GM12878 (cell line): ENCODE results near the gene ASH1L. TPM values are rescaled to one million over a fixed set of nuclear protein-coding genes. Genes with fewer than 3 reads are reported as not detected.

Experiments used
- ATF7 ChIP-seq: fragments of 450-650 bp; IDR thresholded peaks from 2 replicates; pipeline ENCODE4 v1.6.1; 2016; ENCODE audit warnings: low read depth, mild to moderate bottlenecking
- BRCA1 ChIP-seq: IDR thresholded peaks from 2 replicates; pipeline ENCODE4 v1.6.1; 2011; ENCODE audit warnings: low read depth, low read length, improper control_type of control experiment
- CBX3 ChIP-seq: fragments of 200-600 bp; sonication (generic); IDR thresholded peaks from 2 replicates; pipeline ENCODE4 v1.6.1; 2016; ENCODE audit warnings: low read depth, borderline replicate concordance
- CEBPB ChIP-seq, 2 experiments: fragments of 150-350 bp in 1 of 2; IDR thresholded peaks; 2 replicates each; pipeline ENCODE4 v1.6.1; 2012 to 2014; ENCODE audit warnings: low read depth in 2 of 2, low read length in 2 of 2, borderline replicate concordance in 1 of 2, inconsistent platforms in 1 of 2
- DPF2 ChIP-seq: fragments of 450-650 bp; IDR thresholded peaks from 2 replicates; pipeline ENCODE4 v1.6.1; 2017; ENCODE audit warnings: mild to moderate bottlenecking
- HDAC6 ChIP-seq: fragments of 200-600 bp; sonication (generic); IDR thresholded peaks from one replicate; pipeline ENCODE4 v1.8.0; 2017; ENCODE audit warnings: antibody characterized with exemption; ENCODE audit not compliant: unreplicated experiment
- JUND ChIP-seq: IDR thresholded peaks from 2 replicates; pipeline ENCODE4 v1.6.1; 2012; ENCODE audit warnings: low read depth, mild to moderate bottlenecking, low read length, improper control_type of control experiment, moderate library complexity
- MEF2B ChIP-seq: fragments of 450-650 bp; IDR thresholded peaks from 2 replicates; pipeline ENCODE4 v1.6.1; 2018; ENCODE audit warnings: mild to moderate bottlenecking, moderate library complexity; ENCODE audit not compliant: partially characterized antibody, poor library complexity, severe bottlenecking
- MYC ChIP-seq: IDR thresholded peaks from 2 replicates; pipeline ENCODE4 v1.6.1; 2011; ENCODE audit warnings: mild to moderate bottlenecking, low read length, moderate library complexity, inconsistent platforms; ENCODE audit not compliant: insufficient read depth, insufficient replicate concordance, insufficient read length, severe bottlenecking
- NFXL1 ChIP-seq: fragments of 450-650 bp; IDR thresholded peaks from 2 replicates; pipeline ENCODE4 v1.6.1; 2017; ENCODE audit warnings: antibody characterized with exemption, mild to moderate bottlenecking, borderline replicate concordance
- NKRF ChIP-seq: fragments of 450-650 bp; conservative IDR thresholded peaks from 2 replicates; pipeline ENCODE4 v1.6.1; 2017; ENCODE audit warnings: mild to moderate bottlenecking, moderate library complexity
- NR2F1 ChIP-seq: fragments of 450-650 bp; conservative IDR thresholded peaks from 2 replicates; pipeline ENCODE4 v1.6.1; 2017; ENCODE audit warnings: mild to moderate bottlenecking
- SIX5 ChIP-seq: IDR thresholded peaks from 2 replicates; pipeline ENCODE4 v1.6.1; 2011; ENCODE audit warnings: mild to moderate bottlenecking, low read depth, low read length, moderate library complexity; ENCODE audit not compliant: severe bottlenecking
- SMAD1 ChIP-seq: fragments of 450-650 bp; IDR thresholded peaks from 2 replicates; pipeline ENCODE4 v1.6.1; 2018; ENCODE audit warnings: mild to moderate bottlenecking, low read depth; ENCODE audit not compliant: partially characterized antibody
- SP1 ChIP-seq: IDR thresholded peaks from one replicate; pipeline ENCODE4 v1.6.1; 2011; ENCODE audit warnings: low read depth, low read length
- STAT3 ChIP-seq: IDR thresholded peaks from 2 replicates; pipeline ENCODE4 v1.6.1; 2011; ENCODE audit warnings: low read depth, low read length, improper control_type of control experiment
- TARDBP ChIP-seq: IDR thresholded peaks from 2 replicates; pipeline ENCODE4 v1.6.1; 2016; ENCODE audit warnings: borderline replicate concordance
- YBX1 ChIP-seq: fragments of 450-650 bp; IDR thresholded peaks from 2 replicates; pipeline ENCODE4 v1.6.1; 2016; ENCODE audit warnings: antibody characterized with exemption
- ZBED1 ChIP-seq: IDR thresholded peaks from 2 replicates; pipeline ENCODE4 v1.6.1; 2016; ENCODE audit warnings: borderline replicate concordance
- ZNF217 ChIP-seq: fragments of 450-650 bp; IDR thresholded peaks from 2 replicates; pipeline ENCODE4 v1.6.1; 2017; ENCODE audit warnings: antibody characterized with exemption, mild to moderate bottlenecking
- polyA plus RNA-seq, 11 experiments: library from polyadenylated mRNA; depleted of rRNA in 4 of 11; unstranded in 6 of 11; stranded (reverse) in 5 of 11; fragments of >200 nt; fragmentation: Nextera tagmentation in 4 of 11; fragmentation: Illumina TruSeq in 1 of 11; extraction: Ambion mirVana in 4 of 11; extraction: Trizol in 1 of 11; gene quantifications; 1 replicate in 1 of 11; 2 replicates in 10 of 11; pipeline versions ENCODE4 v1.2.1 to v1.2.3, GENCODE V29; 2011 to 2016; ENCODE audit warnings: inconsistent platforms in 2 of 11, missing spikeins in 2 of 11, low read depth in 1 of 11
- total RNA-seq, 4 experiments: library from RNA; depleted of rRNA in 3 of 4; stranded (reverse); fragments of >200 nt in 3 of 4; fragmentation: Illumina TruSeq in 1 of 4; extraction: Trizol in 1 of 4; gene quantifications; 2 replicates each; pipeline versions ENCODE4 v1.2.1 to v1.2.3, GENCODE V29; 2013 to 2021
- TF ChIP-seq, protein P1 (sequence below): fragments of 450-650 bp; IDR thresholded peaks from 2 replicates; pipeline ENCODE4 v1.6.1; 2017; ENCODE audit warnings: antibody characterized with exemption, mild to moderate bottlenecking, moderate library complexity
- TF ChIP-seq, protein P2 (sequence below): IDR thresholded peaks from 2 replicates; pipeline ENCODE4 v1.6.1; 2012; ENCODE audit warnings: low read depth, low read length, improper control_type of control experiment
- TF ChIP-seq, protein P3 (sequence below): fragments of 150-350 bp; IDR thresholded peaks from 2 replicates; pipeline ENCODE4 v1.6.1; 2014; ENCODE audit warnings: mild to moderate bottlenecking, low read depth, low read length

The ASH1L gene
- total and polyA plus RNA-seq, 10 of the 15 experiments (the other 5 are each of a cell fraction or from before 2014, with no cell fraction given) = 1.7 to 23.9 (median 16.6) TPM

DNA sequence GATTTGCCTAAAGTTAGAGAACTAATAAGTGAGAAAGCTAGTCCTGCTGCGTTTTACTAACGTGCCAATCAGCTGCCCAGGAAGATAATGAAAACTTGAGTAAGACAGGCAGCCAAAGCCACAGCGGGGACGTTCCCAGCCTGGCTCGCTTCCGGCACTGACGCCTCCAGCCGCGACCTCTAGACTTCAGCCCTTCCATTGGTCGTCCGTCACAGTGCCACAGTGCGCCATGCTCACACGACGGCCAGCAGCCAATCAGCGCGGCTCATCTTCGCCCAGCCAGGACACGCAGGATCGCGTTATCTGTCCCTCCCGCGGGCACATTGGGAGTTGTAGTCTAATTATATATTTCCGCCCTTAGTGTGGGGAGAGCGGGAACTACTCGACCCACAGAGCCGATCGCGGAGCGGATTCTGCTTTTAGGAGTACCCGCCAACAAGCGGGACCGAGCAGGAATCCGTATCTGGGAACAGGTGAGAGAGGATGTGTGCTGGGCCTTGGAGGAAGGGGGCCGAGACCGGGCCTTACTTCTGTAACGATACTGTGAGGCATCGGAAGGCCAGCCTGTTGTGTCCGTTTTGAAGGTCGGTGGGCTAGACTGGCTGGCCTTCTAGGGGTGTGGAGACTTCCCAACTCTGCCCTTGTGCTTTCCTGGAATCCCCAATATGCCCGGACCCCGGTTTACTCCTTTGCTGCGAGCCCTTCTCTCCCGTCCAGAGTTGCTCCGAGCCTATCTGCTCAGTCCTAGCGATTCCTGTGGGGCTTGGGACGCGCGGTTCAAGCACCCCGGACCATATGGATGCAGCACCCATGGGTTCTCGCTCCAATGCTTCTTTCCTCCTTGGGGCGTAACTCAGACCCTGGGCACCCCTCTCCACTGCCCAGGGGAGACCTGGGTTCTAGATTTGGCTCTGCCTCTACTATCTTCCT, 253.8 kb downstream of the ASH1L start, which contains the start of gene FDPS (continued):
- TF ChIP-seq JUND (no peak), NKRF (no peak), CBX3 (no peak), ZBED1 (0 out of 2 replicates have a peak, but pooled peaks have one; percentile 9), ATF7 (0 out of 2 replicates have a peak, but pooled peaks have one; percentile 62), SMAD1 (peak; percentile 42), SP1 (peak; percentile 93), MEF2B (no peak), DPF2 (no peak), CEBPB (IDR thresholded peaks at IDR 0.05; ENCODE audit: borderline replicate concordance in 1 of 2, low read depth in 2 of 2, low read length in 2 of 2) (no peak), NR2F1 (no peak; the same call in 1 of the 2 replicates), STAT3 (no peak), BRCA1 (peak; percentile 65), YBX1 (no peak), NFXL1 (no peak), MYC (no peak), TARDBP (no peak), SIX5 (peak; percentile 83), ZNF217 (no peak), HDAC6 (no peak)
- TF ChIP-seq, protein P1, sequence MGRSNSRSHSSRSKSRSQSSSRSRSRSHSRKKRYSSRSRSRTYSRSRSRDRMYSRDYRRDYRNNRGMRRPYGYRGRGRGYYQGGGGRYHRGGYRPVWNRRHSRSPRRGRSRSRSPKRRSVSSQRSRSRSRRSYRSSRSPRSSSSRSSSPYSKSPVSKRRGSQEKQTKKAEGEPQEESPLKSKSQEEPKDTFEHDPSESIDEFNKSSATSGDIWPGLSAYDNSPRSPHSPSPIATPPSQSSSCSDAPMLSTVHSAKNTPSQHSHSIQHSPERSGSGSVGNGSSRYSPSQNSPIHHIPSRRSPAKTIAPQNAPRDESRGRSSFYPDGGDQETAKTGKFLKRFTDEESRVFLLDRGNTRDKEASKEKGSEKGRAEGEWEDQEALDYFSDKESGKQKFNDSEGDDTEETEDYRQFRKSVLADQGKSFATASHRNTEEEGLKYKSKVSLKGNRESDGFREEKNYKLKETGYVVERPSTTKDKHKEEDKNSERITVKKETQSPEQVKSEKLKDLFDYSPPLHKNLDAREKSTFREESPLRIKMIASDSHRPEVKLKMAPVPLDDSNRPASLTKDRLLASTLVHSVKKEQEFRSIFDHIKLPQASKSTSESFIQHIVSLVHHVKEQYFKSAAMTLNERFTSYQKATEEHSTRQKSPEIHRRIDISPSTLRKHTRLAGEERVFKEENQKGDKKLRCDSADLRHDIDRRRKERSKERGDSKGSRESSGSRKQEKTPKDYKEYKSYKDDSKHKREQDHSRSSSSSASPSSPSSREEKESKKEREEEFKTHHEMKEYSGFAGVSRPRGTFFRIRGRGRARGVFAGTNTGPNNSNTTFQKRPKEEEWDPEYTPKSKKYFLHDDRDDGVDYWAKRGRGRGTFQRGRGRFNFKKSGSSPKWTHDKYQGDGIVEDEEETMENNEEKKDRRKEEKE = no peak
- TF ChIP-seq, protein P2, sequence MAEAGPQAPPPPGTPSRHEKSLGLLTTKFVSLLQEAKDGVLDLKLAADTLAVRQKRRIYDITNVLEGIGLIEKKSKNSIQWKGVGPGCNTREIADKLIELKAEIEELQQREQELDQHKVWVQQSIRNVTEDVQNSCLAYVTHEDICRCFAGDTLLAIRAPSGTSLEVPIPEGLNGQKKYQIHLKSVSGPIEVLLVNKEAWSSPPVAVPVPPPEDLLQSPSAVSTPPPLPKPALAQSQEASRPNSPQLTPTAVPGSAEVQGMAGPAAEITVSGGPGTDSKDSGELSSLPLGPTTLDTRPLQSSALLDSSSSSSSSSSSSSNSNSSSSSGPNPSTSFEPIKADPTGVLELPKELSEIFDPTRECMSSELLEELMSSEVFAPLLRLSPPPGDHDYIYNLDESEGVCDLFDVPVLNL = peak; percentile 71; the same call in 1 of the 2 replicates
- TF ChIP-seq, protein P3, sequence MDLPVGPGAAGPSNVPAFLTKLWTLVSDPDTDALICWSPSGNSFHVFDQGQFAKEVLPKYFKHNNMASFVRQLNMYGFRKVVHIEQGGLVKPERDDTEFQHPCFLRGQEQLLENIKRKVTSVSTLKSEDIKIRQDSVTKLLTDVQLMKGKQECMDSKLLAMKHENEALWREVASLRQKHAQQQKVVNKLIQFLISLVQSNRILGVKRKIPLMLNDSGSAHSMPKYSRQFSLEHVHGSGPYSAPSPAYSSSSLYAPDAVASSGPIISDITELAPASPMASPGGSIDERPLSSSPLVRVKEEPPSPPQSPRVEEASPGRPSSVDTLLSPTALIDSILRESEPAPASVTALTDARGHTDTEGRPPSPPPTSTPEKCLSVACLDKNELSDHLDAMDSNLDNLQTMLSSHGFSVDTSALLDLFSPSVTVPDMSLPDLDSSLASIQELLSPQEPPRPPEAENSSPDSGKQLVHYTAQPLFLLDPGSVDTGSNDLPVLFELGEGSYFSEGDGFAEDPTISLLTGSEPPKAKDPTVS = no peak
